Measurements from ENCODE around the gene GJB1.

DNA sequence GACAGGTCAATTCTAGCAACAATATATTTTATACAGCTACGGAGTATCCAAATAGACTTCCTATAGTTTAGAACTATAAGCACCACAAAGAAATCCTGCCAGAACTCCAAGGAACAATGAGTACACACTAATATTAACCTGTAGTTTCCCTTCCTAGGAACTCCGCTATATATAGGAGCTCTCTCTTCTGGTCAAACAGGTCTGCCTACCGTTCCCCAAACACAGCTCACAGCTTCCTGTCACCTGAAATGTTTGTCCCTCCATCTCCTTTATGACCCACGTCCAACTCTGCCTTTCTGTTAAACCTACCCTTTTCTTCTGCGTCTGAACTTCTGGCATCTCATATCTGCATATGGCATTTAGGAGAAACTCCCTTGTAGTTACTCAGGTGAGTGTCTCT lies 10.5 kb upstream of the GJB1 start:
- TF ChIP-seq, protein P1, sequence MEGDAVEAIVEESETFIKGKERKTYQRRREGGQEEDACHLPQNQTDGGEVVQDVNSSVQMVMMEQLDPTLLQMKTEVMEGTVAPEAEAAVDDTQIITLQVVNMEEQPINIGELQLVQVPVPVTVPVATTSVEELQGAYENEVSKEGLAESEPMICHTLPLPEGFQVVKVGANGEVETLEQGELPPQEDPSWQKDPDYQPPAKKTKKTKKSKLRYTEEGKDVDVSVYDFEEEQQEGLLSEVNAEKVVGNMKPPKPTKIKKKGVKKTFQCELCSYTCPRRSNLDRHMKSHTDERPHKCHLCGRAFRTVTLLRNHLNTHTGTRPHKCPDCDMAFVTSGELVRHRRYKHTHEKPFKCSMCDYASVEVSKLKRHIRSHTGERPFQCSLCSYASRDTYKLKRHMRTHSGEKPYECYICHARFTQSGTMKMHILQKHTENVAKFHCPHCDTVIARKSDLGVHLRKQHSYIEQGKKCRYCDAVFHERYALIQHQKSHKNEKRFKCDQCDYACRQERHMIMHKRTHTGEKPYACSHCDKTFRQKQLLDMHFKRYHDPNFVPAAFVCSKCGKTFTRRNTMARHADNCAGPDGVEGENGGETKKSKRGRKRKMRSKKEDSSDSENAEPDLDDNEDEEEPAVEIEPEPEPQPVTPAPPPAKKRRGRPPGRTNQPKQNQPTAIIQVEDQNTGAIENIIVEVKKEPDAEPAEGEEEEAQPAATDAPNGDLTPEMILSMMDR (conservative IDR thresholded peaks at IDR 0.05 in 1 of 2, IDR thresholded peaks at IDR 0.05 in 1 of 2; ENCODE audit: extremely low read depth in 1 of 2, insufficient read depth in 1 of 2, low read depth in 1 of 2, low read length in 2 of 2): no peak
- no peak for TF ChIP-seq EZH2 (IDR thresholded peaks at IDR 0.05; ENCODE audit: borderline replicate concordance, low read length)
